ENCODE results near the gene KCNMB2.

Gene KCNMB2

DNA sequence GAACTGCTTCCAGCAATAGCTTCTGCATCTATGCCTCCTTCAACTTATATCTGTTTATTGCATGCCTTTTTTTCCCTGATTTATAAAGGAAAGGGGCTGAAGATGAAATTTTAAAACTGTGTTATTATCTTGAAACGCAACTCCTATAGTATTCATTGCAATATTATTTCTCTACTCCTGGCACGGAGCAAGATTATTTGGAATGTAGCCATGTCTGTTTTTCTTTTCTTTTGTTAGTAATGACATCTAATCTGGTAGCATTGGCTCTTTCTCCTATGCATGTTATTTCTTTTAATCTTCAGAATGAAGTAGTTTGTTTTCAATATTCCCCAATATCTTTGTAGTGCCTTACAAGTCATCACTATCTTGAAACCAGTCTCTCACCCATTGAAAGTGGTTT, 33.6 kb downstream of the KCNMB2 start:
- no peak for DNase-seq (ENCODE audit: low spot score)

DNA sequence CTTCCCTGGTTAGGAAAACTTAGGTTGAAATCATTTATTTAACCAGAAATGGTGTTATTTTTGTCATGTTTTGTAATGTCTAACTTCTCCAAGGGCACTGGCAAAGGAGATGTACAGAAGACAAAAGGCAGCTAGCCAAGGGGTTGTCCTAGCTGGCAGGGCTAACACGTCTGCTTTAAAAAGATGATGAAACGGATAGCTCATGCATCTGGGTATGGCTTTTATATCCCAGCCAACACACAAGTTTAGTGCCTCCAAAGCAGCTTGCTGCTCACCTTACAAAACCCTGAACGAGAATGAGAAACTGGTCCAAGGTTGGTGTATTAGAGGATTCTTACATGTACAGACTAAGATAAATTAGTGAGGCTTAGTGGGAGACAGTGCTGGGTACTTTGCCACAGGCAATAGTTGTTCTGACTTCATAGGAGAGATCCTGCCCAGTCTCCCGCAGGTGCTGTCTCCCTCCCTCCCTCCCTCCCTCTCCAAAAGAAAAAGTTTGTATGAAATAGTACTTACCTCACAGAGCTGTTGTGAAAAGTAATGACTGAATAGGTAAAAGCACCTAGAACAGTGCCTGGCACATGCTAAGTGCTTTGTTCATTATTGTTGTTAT, 47.8 kb downstream of the KCNMB2 start:
- no peak for DNase-seq (ENCODE audit: low spot score)

DNA sequence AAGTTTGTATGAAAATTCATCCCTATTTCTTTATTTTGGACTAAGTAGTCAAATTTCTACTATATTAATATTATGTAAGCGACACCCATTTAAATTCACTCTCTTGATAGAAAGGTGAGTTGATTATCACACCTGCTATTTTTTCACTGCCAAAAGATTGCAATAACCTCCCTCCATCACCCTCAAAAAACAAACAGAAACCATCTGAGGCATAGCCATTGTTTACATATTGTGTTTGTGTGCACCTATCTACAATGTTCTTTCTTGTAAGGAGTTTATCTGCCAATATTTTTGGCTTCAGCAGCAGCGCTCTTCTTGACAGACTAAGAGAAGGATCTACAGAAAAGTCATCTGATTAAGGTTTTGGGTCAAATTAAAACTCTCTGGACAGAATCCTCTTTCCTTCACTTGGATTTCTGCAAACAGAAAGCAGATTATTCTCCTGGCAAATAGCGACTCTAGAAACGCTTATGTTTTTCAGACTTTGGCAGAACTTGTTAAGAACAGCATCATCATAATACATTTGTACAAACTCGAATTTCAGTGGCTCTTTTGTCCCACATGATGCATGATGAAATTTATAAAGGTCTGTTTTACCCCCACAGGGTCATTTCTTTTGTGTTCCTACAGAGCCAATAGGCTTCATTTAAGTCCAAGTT, 48.6 kb downstream of the KCNMB2 start:
- no peak for DNase-seq (ENCODE audit: low spot score)

- no peak for DNase-seq (ENCODE audit: low spot score)
Observed at GRCh38 chr3:178585454-178585853, 49.2 kb downstream of the KCNMB2 start.

DNA sequence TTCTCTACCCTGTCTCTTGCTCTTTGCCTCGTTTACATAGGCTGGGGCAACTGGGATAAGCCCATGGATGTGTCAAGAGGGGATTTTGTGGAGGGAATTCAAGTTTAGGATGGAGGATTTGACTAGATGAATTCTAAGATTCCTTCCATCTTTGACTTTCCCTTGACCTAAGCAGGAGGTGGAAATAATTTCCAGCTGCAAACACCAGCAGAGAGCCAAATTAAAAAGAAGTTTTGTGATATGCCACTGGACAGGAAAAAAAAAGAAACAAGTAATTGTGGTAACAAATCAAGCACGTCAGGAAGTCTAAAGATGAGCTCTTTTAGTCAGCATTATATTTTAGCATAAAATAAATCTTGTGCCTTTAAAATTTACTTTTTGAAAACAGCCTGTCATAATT, 49.8 kb downstream of the KCNMB2 start:
- no peak for DNase-seq (ENCODE audit: low spot score)

- no peak for DNase-seq (ENCODE audit: low spot score)
Observed at GRCh38 chr3:178588628-178589027, 52.4 kb downstream of the KCNMB2 start.

GRCh38 chr3:178593786-178594185, 57.5 kb downstream of the KCNMB2 start:
- DNase-seq (ENCODE audit: low spot score), result no peak

GRCh38 chr3:178597371-178597770, 61.1 kb downstream of the KCNMB2 start:
- no peak for DNase-seq (ENCODE audit: low spot score)

GRCh38 chr3:178602856-178603255, 66.6 kb downstream of the KCNMB2 start:
- DNase-seq (ENCODE audit: low spot score), result no peak

DNA sequence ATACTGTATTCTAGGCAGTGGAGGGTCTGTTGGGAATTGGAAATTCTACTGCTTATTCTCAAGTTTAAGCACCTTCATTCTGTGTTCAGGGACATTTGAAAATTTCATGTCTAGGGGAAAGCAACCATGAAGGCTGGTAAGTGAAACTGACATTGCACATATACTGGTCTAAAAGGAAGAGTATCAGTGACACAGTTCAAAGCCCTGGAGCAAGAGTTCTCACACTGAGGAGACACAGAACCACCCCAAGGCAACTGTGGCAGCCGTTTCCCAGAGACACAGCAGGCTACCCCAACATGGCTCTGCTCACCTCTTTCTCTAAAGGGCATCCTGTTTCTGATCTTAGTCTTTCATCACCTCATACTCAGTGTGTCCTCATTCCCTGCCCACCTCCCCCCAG, 67.5 kb downstream of the KCNMB2 start:
- no peak for DNase-seq (ENCODE audit: low spot score)

DNA sequence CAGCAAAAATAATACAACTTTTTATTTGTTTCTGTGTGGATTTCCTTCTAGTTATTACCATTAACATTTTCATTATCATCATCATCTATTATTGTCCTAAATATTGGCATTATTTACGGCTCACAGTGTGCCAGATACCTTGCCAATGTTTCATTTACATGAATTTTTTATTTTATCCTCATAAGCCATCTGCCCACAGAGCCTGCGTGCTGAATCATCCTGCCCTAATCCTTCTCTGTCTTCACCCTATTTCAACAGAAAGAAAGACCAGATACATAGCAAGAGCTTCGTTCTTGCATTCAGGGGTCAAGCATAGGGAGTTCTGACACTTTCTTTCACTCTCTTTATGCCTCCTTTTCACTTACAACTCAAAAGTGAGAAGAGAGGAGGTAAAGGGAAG, 82.0 kb downstream of the KCNMB2 start:
- DNase-seq (ENCODE audit: low spot score), result no peak

GRCh38 chr3:178618896-178619295, 82.7 kb downstream of the KCNMB2 start:
- DNase-seq (ENCODE audit: low spot score), result no peak

GRCh38 chr3:178623666-178624255, 87.5 kb downstream of the KCNMB2 start:
- no peak for DNase-seq (ENCODE audit: low spot score)

DNA sequence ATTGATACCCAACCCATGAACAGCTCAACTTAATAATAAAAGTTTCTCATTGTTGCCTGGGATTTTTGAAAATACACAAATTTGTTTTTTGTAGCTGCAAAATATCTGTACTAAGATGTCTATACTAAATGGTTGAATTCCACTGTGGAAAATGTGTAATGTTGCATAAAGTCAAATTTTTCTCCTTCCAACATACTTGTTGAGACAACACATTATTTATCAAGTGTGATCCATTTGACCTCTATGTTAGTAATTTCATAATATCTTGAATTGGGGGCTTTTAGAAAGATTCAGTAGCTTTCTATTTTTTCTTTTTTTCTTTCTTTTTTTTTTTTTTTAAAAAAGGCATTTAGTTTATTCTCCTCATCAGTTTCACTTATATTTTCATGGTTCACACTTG, 88.0 kb downstream of the KCNMB2 start:
- no peak for DNase-seq (ENCODE audit: low spot score)

DNA sequence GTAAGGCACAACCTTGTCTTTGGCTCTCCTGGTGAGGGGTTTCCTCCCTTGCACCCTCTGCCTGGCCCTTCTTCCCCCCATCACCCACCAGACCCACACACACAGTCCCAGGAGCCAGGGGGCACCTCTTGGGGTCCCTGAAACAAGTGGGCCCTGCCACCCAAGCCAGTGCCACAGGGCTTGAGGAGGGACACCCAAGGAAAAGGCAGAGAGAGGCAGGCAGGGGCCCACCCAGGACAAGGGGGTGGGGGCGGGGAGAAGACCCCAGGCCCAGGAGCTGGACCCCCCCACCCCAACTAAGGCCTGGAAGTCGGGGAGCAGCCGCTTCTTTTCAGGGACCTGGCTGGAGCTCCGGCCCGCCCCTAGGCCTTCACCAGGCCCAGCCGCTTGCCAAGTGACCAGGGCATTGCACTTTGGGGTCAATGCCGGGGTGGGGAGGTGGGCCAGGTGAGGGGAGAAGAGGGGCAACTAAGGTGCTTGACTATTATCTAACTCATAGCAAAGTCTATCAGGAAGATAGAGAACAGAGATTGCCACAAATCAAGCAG, 88.9 kb downstream of the KCNMB2 start:
- DNase-seq (ENCODE audit: low spot score), result no peak

DNA sequence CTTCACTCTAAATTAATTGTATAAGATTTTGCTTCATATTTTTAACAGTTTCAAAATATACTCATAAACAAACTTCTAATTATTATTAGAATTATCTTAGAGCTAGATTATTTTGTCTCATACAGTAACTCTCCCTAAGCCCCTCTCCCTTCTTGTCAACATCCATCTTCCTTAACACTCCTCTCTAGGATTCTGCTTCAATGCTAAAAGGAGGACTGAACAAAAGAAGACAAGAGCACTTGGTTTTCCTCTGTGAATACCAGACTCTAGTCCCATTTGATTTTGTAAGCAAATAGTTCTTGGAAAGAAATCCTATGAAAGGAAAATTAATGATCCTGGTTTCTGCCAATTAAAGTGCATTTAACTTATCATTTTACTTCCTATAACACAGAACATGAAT, 91.8 kb downstream of the KCNMB2 start:
- DNase-seq (ENCODE audit: low spot score), result no peak

DNA sequence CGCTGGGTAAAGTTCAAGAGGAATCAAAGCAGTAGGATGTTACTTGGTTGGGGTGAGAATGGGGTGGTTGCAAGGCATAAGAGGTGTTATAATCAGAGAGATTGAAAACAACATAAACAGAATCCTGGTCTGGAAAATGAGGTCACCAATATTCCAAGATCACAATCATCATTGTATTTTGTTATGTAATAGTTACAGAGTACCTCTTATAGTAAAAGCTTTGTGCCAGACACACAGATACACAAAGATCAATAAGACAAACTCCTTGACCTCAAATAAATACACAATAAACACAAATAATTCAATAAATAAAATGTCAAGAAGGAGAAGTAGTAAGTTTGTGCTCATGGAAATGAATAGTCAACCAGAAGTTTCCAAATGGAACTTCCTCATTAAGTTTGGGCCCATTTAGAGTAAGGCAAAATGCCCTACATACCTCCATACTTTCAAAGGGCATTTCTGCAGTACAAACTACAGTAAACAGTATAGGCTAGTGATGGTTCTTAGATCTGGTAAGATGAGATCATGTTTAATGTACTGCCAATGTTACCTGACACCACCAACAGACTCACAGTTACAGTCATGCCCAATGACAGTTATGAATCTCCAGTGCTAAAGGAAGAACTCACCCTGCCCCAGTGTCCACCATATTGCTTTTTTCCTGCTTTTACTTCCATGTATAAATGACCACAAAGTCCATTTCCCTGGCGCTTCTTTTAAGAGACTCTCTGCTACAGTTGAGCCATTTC, 93.4 kb downstream of the KCNMB2 start:
- DNase-seq (ENCODE audit: low spot score), result no peak

GRCh38 chr3:178631950-178632349, 95.7 kb downstream of the KCNMB2 start:
- DNase-seq (ENCODE audit: low spot score), result no peak

DNA sequence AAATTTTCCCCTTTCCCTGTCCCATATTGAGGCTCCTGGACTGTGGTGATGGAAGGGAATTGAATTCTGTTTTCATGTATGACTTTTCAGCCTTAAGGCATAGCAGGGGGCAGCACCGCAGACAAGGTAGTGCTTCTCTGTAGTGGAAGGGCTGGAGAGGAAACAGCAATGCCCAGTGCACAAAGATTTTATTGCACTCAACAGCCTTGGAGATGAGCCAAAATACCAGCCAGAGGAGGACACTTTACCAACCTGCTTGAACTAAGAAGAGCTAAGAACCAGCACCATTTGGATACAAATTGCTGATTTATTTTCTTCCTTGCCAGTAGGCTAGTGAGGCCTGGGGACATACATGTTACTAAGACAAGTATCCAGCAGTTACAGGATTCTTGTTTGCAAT, 98.7 kb downstream of the KCNMB2 start:
- no peak for DNase-seq (ENCODE audit: low spot score)

- DNase-seq (ENCODE audit: low spot score), result no peak
Observed at GRCh38 chr3:178637802-178638201, 101.6 kb downstream of the KCNMB2 start.

GRCh38 chr3:178645503-178645902, 109.3 kb downstream of the KCNMB2 start:
- no peak for DNase-seq (ENCODE audit: low spot score)

DNA sequence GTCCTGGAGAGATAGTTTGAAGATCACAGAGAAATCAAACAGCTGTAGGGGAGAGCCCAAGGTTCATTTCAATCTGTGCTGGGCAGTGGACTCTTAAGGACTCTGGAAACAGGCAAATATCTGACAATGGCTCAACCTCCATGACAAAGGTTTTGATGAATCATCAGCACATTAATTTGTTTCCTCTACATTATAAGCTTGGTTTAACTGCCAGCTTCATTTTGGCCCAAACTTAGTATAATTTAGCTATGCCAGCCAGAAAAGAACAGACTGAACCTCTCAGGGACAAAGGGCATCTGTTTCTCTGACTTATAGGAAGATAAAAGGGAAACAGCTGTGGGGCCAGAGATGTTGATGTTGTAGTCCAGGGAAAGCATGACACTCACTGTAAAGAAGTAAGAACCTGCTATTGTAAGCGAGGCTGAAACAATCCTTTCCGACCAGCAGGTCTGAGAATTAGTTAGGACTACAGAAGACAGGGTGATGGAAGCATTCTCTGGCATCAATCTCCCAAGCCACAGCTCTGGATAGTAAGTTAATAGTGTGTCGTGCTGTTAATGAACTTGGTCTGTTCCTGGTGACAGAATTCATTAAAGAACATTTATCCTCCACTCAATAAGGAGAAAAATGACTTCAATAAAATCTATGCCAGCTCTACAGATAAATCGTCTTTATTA, 110.1 kb downstream of the KCNMB2 start:
- DNase-seq (ENCODE audit: low spot score), result no peak

Data from HuH-7 (cell line).